Thyroid gland (tissue), 4 donors: Measurements from ENCODE around the gene RASSF7.

Source experiments
- CTCF ChIP-seq, 6 experiments: fragments of 200-600 bp in 3 of 6; fragments of 450-650 bp in 3 of 6; sonication (generic) in 3 of 6; IDR thresholded peaks; one replicate each; pipeline ENCODE4 v1.5.1; 2016 to 2019; ENCODE audit warnings: antibody characterized with exemption in 6 of 6, mild to moderate bottlenecking in 2 of 6, inconsistent platforms in 1 of 6, moderate library complexity in 1 of 6
- POLR2A ChIP-seq, 2 donors: fragments of 450-650 bp; IDR thresholded peaks; one replicate each; pipeline ENCODE4 v1.6.1; 2017; ENCODE audit warnings: antibody characterized with exemption in 2 of 2, mild to moderate bottlenecking in 2 of 2, moderate library complexity in 1 of 2

GRCh38 chr11:576811-577610 lies 16.2 kb downstream of the RASSF7 start:
- no peak for TF ChIP-seq CTCF (IDR thresholded peaks at IDR 0.05)
- no peak for TF ChIP-seq POLR2A (IDR thresholded peaks at IDR 0.05)
